COLO668 (cell line): Measurements from ENCODE around the gene TEX52.
"Not testable (repeated sequence)": the region's sequence is repeated elsewhere in the genome, so short reads cannot be mapped to it uniquely, and the experiment has no call there.

Experiments
- DNase-seq: peaks from one replicate; lab custom pipeline; 2025; ENCODE audit not compliant: unreplicated experiment; lab: John Stamatoyannopoulos, UW

Gene TEX52

GRCh38 chr12:2868986-2869632 lies 12.3 kb upstream of the TEX52 start:
- not testable (repeated sequence) for DNase-seq

DNA sequence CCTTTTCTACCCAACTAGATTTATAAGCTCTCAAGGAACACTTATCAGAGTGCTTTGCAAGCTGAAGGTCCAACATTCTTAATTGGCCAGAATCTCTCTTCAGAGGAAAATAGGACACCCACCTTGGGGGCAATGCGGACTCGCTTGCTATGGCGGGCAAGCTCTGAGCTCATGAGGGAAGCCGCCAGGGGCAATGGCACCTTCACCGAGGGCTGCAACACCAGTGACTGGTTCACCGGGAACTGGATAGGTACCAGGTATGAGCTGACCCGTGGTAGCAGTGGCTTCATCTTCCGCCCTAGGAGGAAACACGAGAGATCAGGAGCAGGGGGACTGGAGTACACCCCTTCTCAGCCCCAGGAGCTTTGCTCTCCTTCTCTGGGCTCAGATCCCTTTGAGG lies 7.4 kb upstream of the TEX52 start:
- DNase-seq: no peak

GRCh38 chr12:2863402-2863801 lies 6.6 kb upstream of the TEX52 start:
- DNase-seq: not testable (repeated sequence)

- no peak for DNase-seq
Measured at GRCh38 chr12:2862876-2863275, 6.0 kb upstream of the TEX52 start.

GRCh38 chr12:2860170-2860569 lies 3.3 kb upstream of the TEX52 start:
- no peak for DNase-seq

GRCh38 chr12:2858944-2859421 lies 2.1 kb upstream of the TEX52 start:
- no peak for DNase-seq

DNA sequence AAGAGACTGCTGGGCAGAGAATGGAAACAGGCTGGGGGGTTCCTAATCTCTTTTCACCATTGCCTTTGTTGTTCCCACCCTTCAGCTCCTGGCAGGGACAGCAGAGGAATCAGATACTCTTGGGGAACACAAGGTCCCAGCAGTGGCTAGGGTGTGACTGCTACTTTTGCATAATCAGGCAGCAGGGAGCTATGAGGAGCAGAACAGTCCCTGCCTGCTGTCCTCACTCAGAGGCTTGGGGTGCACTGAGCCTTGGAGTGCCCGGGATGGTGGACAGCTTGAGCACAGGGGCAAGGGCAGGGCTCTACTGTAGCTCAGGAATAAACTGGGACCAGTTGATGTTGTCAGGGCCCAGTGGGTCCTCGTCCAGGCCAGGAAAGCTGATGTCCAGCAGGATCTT lies 1.5 kb upstream of the TEX52 start:
- no peak for DNase-seq

- no peak for DNase-seq
Measured at GRCh38 chr12:2857576-2857975, 737 bp upstream of the TEX52 start.

DNA sequence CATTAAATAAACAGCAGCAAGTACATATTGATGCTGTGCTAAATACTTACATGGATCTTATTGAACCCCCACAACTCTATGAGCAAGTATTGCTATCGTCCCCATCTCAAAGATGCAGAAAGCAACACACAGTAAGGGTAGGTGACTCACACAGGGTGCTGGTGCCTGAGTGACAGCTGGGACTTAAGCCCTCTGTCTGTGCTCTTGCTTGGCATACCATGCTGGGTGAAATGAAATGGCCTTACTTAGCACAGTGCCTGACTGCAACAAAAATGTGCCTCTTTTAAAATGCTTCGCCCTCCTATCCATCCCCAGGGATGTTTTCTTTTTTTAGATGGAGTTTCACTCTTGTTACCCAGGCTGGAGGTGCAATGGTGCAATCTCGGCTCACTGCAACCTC lies 788 bp downstream of the TEX52 start:
- no peak for DNase-seq

DNA sequence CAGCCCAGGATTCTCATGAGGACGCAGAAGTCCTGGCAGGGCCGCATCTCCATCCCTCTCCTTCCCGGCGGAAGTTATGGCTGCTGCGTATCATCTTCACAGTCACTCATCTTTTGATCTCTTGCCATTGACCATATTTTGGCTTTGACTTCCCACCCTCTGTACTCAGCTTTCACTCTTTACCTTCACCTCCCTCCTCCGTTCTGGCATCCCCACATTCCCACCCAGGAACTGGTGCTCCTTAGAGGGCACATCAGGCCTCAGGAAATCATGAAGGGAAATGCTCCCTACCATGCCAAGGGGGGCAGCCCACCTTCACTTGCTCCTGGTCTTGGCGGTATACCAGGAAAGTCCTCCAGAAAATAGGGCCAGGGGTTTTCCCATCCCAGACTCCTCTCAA lies 1.3 kb downstream of the TEX52 start:
- no peak for DNase-seq

- DNase-seq: no peak
Measured at GRCh38 chr12:2854669-2855453, 2.0 kb downstream of the TEX52 start.

DNA sequence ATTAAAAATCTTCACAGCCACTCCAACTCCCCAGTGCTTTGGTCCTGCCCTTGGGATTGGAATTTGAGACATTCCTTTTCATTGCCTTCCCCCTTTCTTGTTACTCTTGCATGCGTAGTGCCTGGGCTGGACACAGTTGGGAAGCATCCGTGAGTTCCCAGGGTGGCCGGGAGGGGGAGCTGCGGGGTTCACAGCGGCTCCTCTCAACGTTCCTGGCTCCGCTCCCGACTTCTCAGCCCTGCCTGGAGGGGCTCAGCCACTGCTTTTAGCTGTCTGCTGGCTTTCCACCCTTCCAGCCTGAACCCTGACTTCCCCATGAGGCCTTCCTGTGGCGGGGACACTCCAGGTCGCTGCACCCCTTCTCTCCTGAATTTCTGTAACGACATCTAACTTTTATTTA lies 3.2 kb downstream of the TEX52 start:
- peak; percentile 39 for DNase-seq

DNA sequence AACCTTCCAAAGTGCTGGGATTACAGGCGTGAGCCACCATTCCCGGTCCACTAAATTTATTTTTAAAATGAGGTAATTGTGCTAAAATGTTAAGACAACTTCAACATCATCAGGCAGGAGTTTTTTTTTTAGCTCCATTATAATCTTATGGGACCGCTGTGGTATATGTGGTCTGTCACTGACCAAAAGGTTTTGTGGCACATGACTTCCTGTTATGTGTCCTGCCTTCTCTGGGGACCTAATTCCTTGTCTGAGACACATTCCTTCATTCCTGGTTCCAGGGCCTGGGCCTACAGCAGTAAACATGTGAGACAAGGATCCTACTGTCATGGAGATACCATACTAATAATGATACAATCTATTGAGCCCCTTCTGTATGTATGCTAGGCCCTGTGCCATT lies 4.9 kb downstream of the TEX52 start:
- no peak for DNase-seq

DNA sequence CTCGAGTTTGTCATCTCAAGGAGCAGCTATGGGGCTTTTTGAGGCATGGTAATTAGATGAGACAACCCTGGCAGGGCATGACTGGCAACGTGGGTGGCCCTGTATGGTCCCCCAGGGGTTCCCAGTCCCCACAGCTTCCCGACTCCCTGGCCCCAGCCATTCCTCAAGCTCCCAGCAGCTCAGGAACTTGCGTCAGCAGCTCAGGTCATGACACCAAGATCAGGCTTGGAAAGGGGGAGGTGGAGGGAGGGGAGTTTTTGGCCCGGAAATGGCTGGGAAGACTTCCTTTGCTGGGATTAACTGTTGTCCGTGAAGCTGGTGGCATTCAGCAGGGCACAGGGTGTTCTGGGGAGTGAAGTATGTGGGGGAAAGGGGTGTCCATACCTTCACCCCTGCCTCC lies 11.6 kb downstream of the TEX52 start:
- DNase-seq: no peak

GRCh38 chr12:2844786-2845185 lies 12.1 kb downstream of the TEX52 start:
- DNase-seq: no peak

- DNase-seq: no peak
Measured at GRCh38 chr12:2842948-2843347, 13.9 kb downstream of the TEX52 start.

- DNase-seq: no peak
Measured at GRCh38 chr12:2841056-2841650, 15.7 kb downstream of the TEX52 start.

DNA sequence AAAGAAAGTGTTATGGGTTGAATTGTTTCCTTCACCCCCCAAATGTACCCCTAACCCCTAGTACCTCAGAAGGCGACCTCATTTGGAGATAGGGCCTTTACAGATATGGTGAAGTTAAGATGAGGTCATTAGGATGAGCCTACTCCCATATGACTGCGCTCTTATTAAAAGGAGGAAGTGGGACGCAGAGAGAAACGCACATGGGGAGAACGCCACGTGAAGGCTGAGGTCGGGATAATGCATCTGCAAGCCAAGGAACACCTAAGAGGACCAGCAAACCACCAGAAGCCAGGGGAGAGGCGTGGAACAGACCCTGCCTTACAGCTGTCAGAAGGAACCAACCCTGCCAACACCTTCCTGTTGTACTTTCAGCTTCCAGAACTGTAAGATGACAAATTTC lies 20.3 kb downstream of the TEX52 start:
- DNase-seq: no peak

GRCh38 chr12:2835691-2836403 lies 21.0 kb downstream of the TEX52 start:
- DNase-seq: no peak

GRCh38 chr12:2834581-2835491 lies 22.0 kb downstream of the TEX52 start, which contains the start of gene NRIP2:
NRIP2 (minus strand) TSS chr12:2835035; CDS start chr12:2834983, 52 bp downstream.
- no peak for DNase-seq
